NCI-H146 treated with DMSO at 0.1 percent for 48 hours (cell line): ENCODE data around the gene ASF1A.
"Not testable (repeated sequence)": the region's sequence is repeated elsewhere in the genome, so short reads cannot be mapped to it uniquely, and the experiment has no call there.

ENCODE experiments used
- DNase-seq: peaks from one replicate; lab custom pipeline; 2025; ENCODE audit not compliant: unreplicated experiment; lab: John Stamatoyannopoulos, UW

The ASF1A gene

GRCh38 chr6:118893807-118894424 is at the start of gene ASF1A:
Gene ASF1A, plus strand, starts transcription at chr6:118894152. Its CDS starts 262 bp downstream, at chr6:118894414.
- peak; percentile 96 for DNase-seq

- no peak for DNase-seq
These were observed 49.0 kb upstream of the ASF1A start for GRCh38 chr6:118844915-118845314.

DNA sequence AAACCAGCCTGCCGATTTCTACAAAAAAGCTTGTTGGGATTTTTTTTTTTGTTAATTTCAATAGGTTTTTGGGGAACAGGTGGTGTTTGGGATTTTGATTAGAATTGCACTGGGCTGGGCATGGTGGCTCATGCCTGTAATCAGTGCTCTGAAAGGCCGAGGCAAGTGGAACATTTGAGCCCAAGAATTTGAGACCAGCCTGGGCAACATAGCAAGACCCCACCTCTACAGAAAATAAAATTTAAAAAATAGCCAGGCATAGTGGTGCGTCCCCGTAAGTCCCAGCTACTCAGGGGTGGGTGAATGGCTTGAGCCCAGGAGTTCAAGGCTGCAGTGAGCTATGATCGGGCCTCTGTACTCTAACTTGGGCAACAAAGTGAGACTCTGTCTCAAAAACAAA is 40.5 kb upstream of the ASF1A start:
- DNase-seq, result no peak

GRCh38 chr6:118856301-118856700 is 37.7 kb upstream of the ASF1A start:
- DNase-seq, result no peak

DNA sequence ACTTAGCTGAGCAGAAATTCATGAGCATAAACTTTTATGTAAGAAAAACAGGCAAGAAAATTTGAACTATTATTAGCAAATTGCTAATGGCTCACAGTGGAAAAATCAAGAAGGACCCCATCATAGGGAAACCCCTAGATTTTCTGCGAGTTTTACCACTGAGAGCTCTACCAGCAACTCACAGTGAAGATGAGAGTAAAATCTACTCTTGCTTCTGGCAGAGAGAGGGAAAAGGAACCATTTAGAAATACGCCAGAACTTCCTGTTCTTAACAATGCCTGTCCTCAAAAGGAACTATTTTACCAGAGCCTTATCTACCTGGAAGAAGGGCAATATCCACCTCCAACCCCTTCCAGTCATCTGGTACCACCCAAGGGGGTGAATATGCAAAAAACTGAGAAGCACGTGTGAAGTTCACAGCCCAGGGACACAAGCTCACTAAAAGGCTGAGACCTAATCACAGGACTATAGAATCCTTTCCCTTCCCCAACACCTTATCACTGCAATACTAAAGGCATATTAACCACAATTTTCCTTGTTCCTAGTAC is 34.4 kb upstream of the ASF1A start:
- no peak for DNase-seq

- DNase-seq, result no peak
These were observed 33.6 kb upstream of the ASF1A start for GRCh38 chr6:118860363-118860762.

GRCh38 chr6:118860880-118861279 is 33.1 kb upstream of the ASF1A start:
- no peak for DNase-seq

DNA sequence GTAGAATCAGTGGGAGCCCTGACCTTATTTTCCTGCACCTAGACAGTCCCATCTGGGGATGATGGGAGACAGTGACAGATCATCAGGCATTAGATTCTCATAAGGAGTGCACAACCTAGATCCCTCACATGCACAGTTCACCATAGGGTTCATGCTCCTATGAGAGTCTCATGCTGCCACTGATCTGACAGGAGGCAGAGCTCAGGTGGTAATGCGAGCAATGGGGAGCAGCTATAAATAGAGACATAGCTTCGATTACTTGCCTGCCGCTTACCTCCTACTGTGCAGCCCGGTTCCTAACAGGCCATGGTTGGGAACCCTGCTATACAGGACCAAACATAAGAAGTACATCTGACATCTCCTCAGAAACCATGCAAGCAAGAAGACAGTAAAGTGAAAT is 31.5 kb upstream of the ASF1A start:
- DNase-seq, result no peak

DNA sequence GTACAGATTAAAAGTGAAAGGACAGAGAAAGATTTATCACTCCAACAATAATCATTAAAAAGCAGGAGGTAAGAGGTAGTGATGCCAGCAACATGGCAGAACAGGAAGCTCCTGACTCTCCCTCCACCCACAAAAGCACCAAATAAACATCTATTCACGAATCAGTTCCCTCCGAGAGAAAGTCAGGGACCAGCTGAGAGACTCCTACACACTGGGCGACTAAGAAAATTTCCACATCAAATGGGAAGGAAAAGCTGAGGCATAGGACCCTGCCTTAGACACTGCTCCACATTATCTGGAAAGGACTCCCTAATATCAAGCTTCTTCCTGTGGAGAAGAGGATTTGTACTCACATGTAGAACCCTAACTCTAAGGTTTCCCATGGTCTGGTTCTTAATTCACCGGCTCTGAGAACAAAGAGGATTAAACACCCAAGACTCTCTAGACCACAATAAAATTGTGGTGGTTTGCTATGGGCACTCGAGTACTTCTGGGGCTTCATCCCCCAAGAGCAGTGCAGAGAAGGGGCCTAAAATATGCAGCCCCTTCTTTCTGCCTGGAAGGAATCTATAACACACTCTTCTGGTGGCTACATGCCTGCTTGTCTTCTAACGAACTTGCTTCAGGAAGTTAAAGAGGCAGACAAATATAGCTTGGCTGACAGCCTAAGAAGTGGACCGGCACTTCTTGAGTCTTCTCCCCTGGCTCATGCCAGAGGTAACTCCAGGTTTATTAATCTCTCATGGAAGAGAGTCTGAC is 29.4 kb upstream of the ASF1A start:
- DNase-seq, result no peak

DNA sequence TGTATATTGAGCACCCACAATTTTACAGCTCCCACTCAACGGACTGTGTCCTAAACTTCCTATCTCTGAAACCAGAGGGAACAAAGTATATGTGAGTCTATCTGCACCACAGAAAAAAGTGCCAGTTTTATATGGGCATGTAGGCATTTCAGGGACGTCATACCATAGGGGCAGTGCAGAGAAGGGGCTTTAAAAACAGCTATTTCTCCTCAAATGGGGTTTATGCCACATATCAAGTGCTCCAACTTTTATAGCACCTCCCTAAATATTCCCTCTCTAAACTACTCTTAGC is 28.9 kb upstream of the ASF1A start:
- DNase-seq, result no peak

- DNase-seq, result no peak
These were observed 26.8 kb upstream of the ASF1A start for GRCh38 chr6:118867181-118867580.

- not testable (repeated sequence) for DNase-seq
These were observed 25.1 kb upstream of the ASF1A start for GRCh38 chr6:118868901-118869300.

DNA sequence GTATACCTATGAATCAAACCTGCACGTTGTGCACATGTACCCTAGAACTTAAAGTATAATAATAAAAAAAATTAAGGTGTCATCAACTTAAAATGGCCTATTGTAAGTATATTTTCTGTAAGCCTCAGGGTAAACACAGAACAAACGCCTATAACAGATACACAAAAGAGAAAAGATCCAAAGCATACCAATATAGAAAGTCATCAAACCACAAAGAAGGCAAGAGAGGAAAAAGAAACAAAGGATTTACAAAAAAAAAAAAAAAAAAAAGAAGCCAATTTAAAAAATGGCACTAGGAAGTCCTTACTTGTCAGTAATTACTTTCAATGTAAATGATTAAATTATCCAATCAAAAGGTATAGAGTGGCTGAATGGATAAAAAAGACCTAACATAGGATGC is 24.6 kb upstream of the ASF1A start:
- no peak for DNase-seq

- no peak for DNase-seq
These were observed 23.9 kb upstream of the ASF1A start for GRCh38 chr6:118869894-118870589.

GRCh38 chr6:118871331-118871730 is 22.6 kb upstream of the ASF1A start:
- no peak for DNase-seq

DNA sequence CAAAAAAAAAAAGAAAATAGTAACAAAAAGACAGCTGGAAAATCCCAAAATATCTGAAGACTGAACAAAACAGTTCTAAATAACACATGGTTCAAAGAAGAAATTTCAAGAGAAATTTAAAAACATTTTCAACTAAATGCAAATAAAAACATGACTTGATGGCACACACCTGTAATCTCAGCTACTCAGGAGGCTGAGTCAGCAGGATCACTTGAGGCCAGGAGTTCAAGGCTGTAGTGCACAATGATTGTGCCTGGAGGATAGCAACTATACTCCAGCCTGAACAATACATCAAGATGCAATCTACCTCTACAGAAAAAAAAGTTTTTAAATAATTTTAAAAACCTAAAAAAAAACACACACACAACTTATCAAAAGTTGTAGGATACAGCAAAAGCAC is 21.6 kb upstream of the ASF1A start:
- DNase-seq, result no peak

GRCh38 chr6:118872726-118873125 is 21.2 kb upstream of the ASF1A start:
- DNase-seq, result no peak

- no peak for DNase-seq
These were observed 20.7 kb upstream of the ASF1A start for GRCh38 chr6:118873239-118873638.

- peak; percentile 56 for DNase-seq
These were observed 18.3 kb upstream of the ASF1A start for GRCh38 chr6:118875672-118876071.

GRCh38 chr6:118876198-118876597 is 17.8 kb upstream of the ASF1A start:
- DNase-seq, result no peak

DNA sequence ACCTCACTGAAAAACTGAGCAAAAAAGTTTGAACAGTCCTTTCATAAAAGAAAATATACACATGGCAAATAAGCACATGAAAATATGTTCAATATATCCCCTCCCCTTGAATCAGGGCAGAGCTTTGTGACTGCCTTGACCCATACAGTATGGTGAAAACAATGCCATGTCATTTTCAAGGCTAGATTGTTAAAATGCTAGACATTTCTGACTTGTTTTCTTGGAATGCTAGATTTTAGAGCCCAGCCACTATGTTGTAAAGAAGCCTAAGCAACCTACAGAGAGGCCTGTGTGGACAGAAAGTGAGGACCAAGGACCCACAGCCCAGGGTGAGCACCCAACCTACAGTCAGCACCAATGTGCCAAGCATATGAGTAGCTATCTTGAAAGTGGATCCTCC is 17.1 kb upstream of the ASF1A start:
- no peak for DNase-seq

DNA sequence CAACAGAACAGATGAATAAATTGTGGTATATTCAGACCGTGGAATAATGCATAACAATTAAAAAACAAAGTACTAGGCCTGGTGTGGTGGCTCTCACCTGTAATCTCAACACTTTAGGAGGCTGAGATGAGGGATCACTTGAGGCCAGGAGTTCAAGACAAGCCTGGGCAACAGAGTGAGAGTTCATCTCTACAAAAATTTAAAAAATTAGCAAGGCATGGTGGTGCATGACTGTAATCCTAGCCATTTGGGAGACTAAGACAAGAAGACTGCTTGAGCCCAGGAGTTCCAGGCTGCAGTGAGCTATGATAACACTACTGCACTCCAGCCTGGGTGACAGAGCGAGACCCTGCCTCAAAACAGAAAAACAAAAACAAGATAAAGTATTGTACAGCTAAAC is 16.1 kb upstream of the ASF1A start:
- no peak for DNase-seq
